ENCODE results near the gene ATG10. TPM values are rescaled to one million over a fixed set of nuclear protein-coding genes. Genes with fewer than 3 reads are reported as not detected.
"Not testable (repeated sequence)": the region's sequence is repeated elsewhere in the genome, so short reads cannot be mapped to it uniquely, and the experiment has no call there.

ATG10 gene
- polyA plus RNA-seq, 1 donor from 2014 or later, result 12.1 TPM

- Histone ChIP-seq H3K4me2 (ENCODE audit: low read length) (peak overlapping the region; percentile 5), H3K27ac (ENCODE audit: low read length) (no peak overlapping the region), H2AFZ (ENCODE audit: low read depth, low read length) (no peak overlapping the region), H3K9me2 (ENCODE audit: insufficient read depth, low read length) (no peaks in the 10 kb centered on the region), H3K9ac (ENCODE audit: low read length) (no peak overlapping the region), H3K9me3 (ENCODE audit: low read length) (no peaks in the 10 kb centered on the region), H3K27me3 (ENCODE audit: insufficient read depth, low read depth, low read length) (no peaks in the 10 kb centered on the region), H3K36me3 (ENCODE audit: insufficient read depth, low read length) (no peaks in the 10 kb centered on the region), H4K20me1 (ENCODE audit: insufficient read depth) (no peaks in the 10 kb centered on the region), H3K79me2 (replicated peaks; ENCODE audit: insufficient read depth, low read length) (no peaks in the 10 kb centered on the region), H3F3A (ENCODE audit: insufficient read depth, low read length, poor library complexity, severe bottlenecking) (no peaks in the 10 kb centered on the region), H3K4me3 (ENCODE audit: low read length) (peak overlapping the region; percentile 9)
- TF ChIP-seq MXI1 (conservative IDR thresholded peaks at IDR 0.05; ENCODE audit: poor library complexity, severe bottlenecking) (no peak), SMC3 (conservative IDR thresholded peaks at IDR 0.05; ENCODE audit: poor library complexity) (no peak), EP300 (conservative IDR thresholded peaks at IDR 0.05; ENCODE audit: poor library complexity, severe bottlenecking) (no peak), EZH2 (IDR thresholded peaks at IDR 0.05; ENCODE audit: borderline replicate concordance, insufficient read depth, low read length, poor library complexity, severe bottlenecking) (no peak), RAD21 (conservative IDR thresholded peaks at IDR 0.05) (no peak), POLR2AphosphoS5 (IDR thresholded peaks at IDR 0.05) (no peak), REST (IDR thresholded peaks at IDR 0.05; ENCODE audit: borderline replicate concordance) (no peak), TAF1 (IDR thresholded peaks at IDR 0.05; ENCODE audit: low read depth) (no peak)
- TF ChIP-seq, protein P1, sequence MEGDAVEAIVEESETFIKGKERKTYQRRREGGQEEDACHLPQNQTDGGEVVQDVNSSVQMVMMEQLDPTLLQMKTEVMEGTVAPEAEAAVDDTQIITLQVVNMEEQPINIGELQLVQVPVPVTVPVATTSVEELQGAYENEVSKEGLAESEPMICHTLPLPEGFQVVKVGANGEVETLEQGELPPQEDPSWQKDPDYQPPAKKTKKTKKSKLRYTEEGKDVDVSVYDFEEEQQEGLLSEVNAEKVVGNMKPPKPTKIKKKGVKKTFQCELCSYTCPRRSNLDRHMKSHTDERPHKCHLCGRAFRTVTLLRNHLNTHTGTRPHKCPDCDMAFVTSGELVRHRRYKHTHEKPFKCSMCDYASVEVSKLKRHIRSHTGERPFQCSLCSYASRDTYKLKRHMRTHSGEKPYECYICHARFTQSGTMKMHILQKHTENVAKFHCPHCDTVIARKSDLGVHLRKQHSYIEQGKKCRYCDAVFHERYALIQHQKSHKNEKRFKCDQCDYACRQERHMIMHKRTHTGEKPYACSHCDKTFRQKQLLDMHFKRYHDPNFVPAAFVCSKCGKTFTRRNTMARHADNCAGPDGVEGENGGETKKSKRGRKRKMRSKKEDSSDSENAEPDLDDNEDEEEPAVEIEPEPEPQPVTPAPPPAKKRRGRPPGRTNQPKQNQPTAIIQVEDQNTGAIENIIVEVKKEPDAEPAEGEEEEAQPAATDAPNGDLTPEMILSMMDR (IDR thresholded peaks at IDR 0.05; ENCODE audit: poor library complexity, severe bottlenecking), result no peak
Observed at GRCh38 chr5:82031220-82032119, 59.6 kb downstream of the ATG10 start.

GRCh38 chr5:82042894-82043293, 71.1 kb downstream of the ATG10 start:
- not testable (repeated sequence) for H3K79me2 ChIP-seq (replicated peaks; ENCODE audit: insufficient read depth, low read length); H3K27ac ChIP-seq (ENCODE audit: low read length); H4K20me1 ChIP-seq (ENCODE audit: insufficient read depth); H3K9me3 ChIP-seq (ENCODE audit: low read length); H3K9me2 ChIP-seq (ENCODE audit: insufficient read depth, low read length); H2AFZ ChIP-seq (ENCODE audit: low read depth, low read length); H3K9ac ChIP-seq (ENCODE audit: low read length); H3K27me3 ChIP-seq (ENCODE audit: insufficient read depth, low read depth, low read length); H3K36me3 ChIP-seq (ENCODE audit: insufficient read depth, low read length); H3K4me2 ChIP-seq (ENCODE audit: low read length); H3K4me3 ChIP-seq (ENCODE audit: low read length); H3F3A ChIP-seq (ENCODE audit: insufficient read depth, low read length, poor library complexity, severe bottlenecking)

Data from neural cell (in vitro differentiated cells).